HG03575 (cell line): ENCODE measurements around the gene SEMA6B.

Experiments used
- ATAC-seq: cut with Tn5 transposase; IDR thresholded peaks from one replicate; pipeline ENCODE4 v1.9.1; 2021; ENCODE audit not compliant: unreplicated experiment, insufficient number of reproducible peaks, low FRiP score; ENCODE audit errors: extremely low read depth

SEMA6B gene

DNA sequence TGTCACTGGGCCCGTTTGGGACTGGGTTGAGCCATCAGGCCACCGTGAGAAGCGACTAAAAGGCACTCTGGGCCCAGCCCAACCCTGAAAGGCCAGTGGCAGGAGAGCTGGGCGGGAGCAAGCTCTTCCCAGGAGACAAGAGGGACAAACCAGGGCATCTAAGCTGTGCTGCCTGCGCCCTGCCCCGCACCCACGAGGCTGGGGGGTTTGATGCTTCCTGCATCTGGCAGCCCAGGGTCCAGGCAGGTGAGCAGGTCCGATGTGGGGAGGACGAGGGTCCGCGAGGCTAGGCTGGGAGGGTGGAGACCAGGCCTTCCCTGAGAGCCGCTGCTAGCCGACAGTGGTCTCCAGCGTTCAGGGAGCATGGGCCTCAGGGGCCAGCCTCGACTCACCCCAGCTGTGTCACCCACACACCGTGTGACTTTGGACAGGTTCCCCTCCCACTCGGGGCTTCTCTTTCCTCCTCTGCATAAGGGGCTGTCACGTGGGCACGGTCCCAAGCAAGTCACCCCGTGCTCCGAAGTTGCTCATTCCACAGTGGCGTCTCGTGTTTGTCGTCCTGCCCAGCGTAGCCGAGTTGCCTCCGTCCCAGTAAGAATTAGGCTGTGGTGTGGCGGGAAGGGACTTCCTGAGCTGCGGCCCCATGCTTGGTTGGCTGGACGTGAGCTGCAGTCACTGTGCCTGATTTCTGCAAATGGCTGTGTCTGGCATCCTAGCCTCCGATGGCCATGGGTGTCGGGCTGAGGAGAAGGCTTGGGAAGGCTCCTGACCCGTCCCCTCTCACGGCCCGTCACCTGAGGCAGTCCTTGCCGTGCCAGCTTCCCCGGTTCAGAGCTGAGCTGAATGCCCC lies 57.0 kb downstream of the SEMA6B start:
- ATAC-seq: no peak

DNA sequence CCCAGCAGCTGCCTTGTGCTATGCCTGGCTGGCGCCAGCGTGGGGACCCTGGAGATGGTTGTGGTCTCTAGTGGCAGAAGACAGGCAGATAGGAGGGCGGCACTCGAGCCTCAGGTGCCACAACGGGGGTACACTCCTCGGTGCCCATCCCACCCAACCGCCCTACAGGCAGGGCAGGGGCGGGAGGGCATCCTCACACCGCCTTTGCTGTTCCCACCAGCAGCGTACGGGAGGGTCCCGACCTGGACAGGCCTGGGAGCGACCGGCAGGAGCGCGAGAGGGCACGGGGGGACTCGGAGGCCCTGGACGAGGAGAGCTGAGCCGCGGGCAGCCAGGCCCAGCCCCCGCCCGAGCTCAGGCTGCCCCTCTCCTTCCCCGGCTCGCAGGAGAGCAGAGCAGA lies 57.8 kb downstream of the SEMA6B start:
- no peak for ATAC-seq

GRCh38 chr19:4500841-4501591 lies 58.5 kb downstream of the SEMA6B start:
- ATAC-seq: no peak

DNA sequence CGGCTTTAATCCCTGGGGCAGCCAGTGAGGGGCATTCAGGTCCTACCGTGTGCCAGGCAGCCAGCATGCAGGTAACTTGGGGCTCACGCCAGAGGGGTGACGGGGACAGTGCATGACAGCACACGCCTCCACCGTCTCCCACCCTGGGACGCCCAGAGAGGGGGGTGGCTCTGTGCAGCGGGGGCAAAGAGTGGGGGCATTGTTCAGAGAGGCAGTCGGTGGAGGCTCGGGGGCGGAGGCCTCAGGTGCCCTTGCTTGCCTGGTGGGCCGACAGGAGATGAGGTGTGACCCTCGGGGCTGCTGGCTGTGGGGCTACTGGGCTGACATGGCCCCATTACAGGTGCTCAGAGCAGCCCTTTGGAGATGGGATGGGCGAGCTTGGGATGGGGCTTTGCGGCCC lies 59.6 kb downstream of the SEMA6B start:
- no peak for ATAC-seq

DNA sequence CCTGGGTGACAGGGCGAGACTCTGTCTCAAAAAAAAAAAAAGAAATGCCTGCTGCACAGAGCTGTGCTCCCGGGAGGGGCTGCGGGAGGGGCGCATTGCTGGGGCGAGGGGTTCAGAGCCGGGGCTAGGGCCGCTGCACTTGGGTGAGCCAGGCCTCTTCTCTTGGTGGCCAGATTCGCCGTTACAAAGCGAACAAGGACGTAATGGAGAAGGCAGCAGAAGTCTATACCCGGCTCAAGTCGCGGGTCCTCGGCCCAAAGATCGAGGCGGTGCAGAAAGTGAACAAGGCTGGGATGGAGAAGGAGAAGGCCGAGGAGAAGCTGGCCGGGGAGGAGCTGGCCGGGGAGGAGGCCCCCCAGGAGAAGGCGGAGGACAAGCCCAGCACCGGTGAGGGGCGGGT lies 60.2 kb downstream of the SEMA6B start:
- no peak for ATAC-seq

- no peak for ATAC-seq
Observed at GRCh38 chr19:4498694-4499093, 60.8 kb downstream of the SEMA6B start.

DNA sequence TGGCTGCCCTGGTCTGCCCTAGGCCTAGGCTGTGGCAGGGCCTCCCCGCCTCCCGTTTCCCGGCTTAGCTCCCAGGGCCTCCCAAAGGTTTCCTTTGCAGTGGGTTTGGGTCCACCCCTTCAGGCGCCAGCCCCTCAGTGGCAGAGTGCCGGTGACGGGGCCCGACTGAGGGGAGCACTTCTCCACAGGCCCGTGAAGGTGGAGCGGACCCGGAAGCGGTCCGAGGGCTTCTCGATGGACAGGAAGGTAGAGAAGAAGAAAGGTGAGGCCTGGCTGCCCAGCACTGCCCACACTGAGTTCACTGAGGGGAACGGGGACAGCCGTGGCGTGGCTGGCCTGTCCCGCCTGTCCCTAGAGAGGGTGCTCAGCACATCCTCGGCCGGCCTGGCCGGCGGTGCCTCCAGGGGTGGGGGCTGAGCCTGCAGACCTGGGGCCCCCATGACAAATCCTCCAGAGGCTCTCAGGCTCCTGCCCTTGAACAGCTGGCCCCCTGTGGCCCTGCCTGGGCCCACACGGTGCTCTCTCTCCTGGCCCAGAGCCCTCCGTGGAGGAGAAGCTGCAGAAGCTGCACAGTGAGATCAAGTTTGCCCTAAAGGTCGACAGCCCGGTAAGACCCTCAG lies 61.6 kb downstream of the SEMA6B start:
- no peak for ATAC-seq

DNA sequence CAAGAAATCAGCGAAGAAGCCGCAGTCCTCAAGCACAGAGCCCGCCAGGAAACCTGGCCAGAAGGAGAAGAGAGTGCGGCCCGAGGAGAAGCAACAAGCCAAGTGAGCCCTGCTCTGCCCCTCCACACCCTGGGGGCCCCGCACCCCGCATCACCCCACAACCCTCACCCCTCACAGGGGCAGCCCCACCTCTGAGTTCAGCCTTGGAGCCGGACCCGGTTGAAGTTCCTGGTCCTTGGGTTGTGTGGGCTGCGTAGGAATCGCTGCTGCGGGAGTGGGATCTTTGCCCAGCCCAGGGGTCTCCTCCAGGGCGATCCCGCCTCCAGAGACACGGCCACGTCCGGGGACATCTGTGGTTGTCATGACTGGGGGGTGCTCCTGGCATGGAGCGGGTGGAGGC lies 63.2 kb downstream of the SEMA6B start:
- ATAC-seq: no peak

DNA sequence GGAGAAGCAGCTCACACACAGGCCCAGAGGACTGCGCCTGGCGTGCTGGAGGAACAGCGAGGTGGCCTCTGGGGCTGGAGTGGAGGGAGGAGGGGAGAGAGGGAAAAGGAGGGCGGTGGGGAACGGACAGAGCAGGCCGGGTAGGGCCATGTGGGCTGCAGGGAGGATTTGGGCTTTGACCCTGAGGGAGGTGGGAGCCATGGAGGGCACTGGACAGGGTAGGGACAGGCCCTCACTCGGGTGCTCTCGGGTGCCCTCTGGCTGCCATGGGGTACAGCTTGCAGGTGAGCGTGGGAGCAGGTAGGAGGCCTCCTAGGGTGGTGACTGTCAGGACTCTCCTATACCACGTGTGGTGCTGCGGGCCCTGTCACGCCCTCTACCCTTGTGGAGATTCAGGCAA lies 64.0 kb downstream of the SEMA6B start:
- no peak for ATAC-seq

DNA sequence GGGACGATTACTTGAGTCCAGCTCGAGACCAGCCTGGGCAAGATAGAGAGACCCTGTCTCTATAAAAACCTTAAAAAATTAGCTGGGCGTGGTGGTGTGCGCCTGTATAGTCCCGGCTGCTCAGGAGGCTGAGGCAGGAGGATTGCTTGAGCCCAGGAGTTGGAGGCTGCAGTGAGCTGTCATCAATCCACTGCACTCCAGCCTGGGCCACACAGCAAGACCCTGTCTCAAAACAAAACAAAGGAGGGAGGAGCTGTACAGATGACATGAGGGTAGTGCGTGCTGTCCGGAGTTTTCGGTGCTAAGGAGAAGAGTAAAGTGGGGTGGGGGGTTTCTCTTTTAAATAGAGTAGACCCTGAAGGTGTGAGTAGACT lies 64.8 kb downstream of the SEMA6B start:
- ATAC-seq: no peak

GRCh38 chr19:4493929-4494690 lies 65.4 kb downstream of the SEMA6B start:
- ATAC-seq: no peak

DNA sequence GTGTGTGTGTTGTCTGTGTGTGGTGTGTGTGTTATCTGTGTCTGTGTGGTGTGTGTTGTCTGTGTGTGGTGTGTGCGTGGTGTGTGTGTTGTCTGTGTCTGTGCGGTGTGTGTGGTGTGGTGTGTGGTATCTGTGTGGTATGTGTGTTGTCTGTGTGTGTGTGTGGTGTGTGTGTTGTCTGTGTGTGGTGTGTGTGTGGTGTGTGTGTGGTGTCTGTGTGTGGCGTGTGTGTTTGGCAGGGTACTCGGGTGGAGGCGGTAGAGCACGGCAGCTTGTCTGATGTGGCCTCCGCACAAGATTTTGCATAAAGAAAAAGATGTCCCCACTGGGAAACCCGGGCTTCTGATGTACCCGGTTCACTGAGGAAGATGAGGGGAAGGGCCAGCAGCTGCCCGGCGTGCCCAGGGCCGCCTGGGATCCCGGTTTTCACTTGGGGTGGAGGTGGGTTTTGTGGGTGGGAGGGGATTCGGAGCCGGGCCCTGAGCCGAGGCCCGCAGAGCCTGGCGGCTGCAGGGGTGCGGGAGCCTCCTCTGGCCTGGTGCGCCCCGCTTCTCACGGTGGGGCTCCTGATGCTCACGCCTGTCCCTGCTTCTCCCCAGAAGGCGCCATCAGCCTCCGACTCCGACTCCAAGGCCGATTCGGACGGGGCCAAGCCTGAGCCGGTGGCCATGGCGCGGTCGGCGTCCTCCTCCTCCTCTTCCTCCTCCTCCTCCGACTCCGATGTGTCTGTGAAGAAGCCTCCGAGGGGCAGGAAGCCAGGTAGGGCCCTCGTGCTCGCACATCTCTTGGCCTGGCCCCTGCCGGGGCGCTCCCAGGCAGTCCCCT lies 66.2 kb downstream of the SEMA6B start:
- ATAC-seq: no peak
